Natural killer cell (primary cell): Measurements from ENCODE around the gene SLC25A38. TPM values are rescaled to one million over a fixed set of nuclear protein-coding genes. Genes with fewer than 3 reads are reported as not detected.
A peak's percentile ranks its signal among the peaks of the same experiment; 100 is the strongest.

Experiments used
- ATAC-seq, 3 donors: fragments of 150-1000 bp in 2 of 3; fragments of 200-7000 bp in 1 of 3; cut with Tn5 transposase; 1 replicate in 1 of 3; 2 replicates in 2 of 3; pipeline ENCODE4 v1.10.0; 2021; ENCODE audit warnings: mild to moderate bottlenecking in 2 of 3, moderate library complexity in 2 of 3
- DNase-seq, 2 donors: peaks; one replicate each; pipeline versions ENCODE4 v3.0.0 to v3.0.0-alpha.2; 2013 to 2021; ENCODE audit warnings: mixed read lengths in 1 of 2
- H3K27ac ChIP-seq: one replicate; pipeline ENCODE4 v1.5.1; 2013; ENCODE audit warnings: mild to moderate bottlenecking, low read length
- H3K27me3 ChIP-seq: one replicate; pipeline ENCODE4 v1.6.1; 2013; ENCODE audit warnings: low read length; ENCODE audit not compliant: control insufficient read depth, insufficient read depth
- H3K36me3 ChIP-seq: one replicate; pipeline ENCODE4 v1.6.1; 2013; ENCODE audit warnings: low read length; ENCODE audit not compliant: control insufficient read depth, insufficient read depth
- H3K4me1 ChIP-seq: one replicate; pipeline ENCODE4 v1.6.1; 2013; ENCODE audit warnings: low read length; ENCODE audit not compliant: control insufficient read depth, insufficient read depth
- H3K4me3 ChIP-seq: one replicate; pipeline ENCODE4 v1.5.1; 2013; ENCODE audit warnings: low read length
- H3K9me3 ChIP-seq: one replicate; pipeline ENCODE4 v1.6.1; 2013; ENCODE audit warnings: low read length; ENCODE audit not compliant: control insufficient read depth, insufficient read depth
- H3K27ac Mint-ChIP-seq, 2 donors: one replicate each; pipeline ENCODE4 v1.8.0; 2022; ENCODE audit warnings: mild to moderate bottlenecking in 2 of 2, mixed read lengths in 2 of 2, moderate library complexity in 1 of 2
- H3K27me3 Mint-ChIP-seq, 2 donors: one replicate each; pipeline ENCODE4 v1.8.0; 2022; ENCODE audit warnings: low read depth in 2 of 2, mixed read lengths in 2 of 2
- H3K36me3 Mint-ChIP-seq: one replicate; pipeline ENCODE4 v1.8.0; 2022; ENCODE audit warnings: mixed read lengths
- H3K4me1 Mint-ChIP-seq, 2 donors: one replicate each; pipeline ENCODE4 v1.8.0; 2022; ENCODE audit warnings: mixed read lengths in 2 of 2
- H3K4me3 Mint-ChIP-seq: one replicate; pipeline ENCODE4 v1.8.0; 2022; ENCODE audit warnings: mild to moderate bottlenecking, moderate library complexity, mixed read lengths
- H3K9me3 Mint-ChIP-seq, 2 donors: one replicate each; pipeline ENCODE4 v1.8.0; 2022; ENCODE audit warnings: mixed read lengths in 2 of 2
- CTCF ChIP-seq: fragments of 200-600 bp; IDR thresholded peaks from one replicate; pipeline ENCODE4 v1.8.0; 2022; ENCODE audit warnings: antibody characterized with exemption
- WGBS: methylation state at CpG from one replicate; pipeline ENCODE4 v1.1.7; 2013; ENCODE audit warnings: missing lambda C conversion rate; ENCODE audit not compliant: insufficient coverage; 5-methylcytosine and 5-hydroxymethylcytosine counted together
- intact Hi-C: fragments of 100-400 bp; cut with micrococcal nuclease; formaldehyde crosslinking; loops from one replicate; pipeline ENCODE4 v1.14.2; 2022
- total RNA-seq, 4 donors: library from RNA; stranded (reverse); fragments of 120-200 nt in 1 of 4; gene quantifications; one replicate each; pipeline versions ENCODE4 v1.2.3 to v1.2.4, GENCODE V29; 2013 to 2022

The SLC25A38 gene
- total RNA-seq, 3 donors from 2014 or later (not counting 1 experiment from before 2014, with no cell fraction given) = 40.0 to 44.7 (median 41.7) TPM

GRCh38 chr3:39378088-39378487 lies 5.1 kb upstream of the SLC25A38 start:
- Histone ChIP-seq H3K36me3 (no peaks in the 10 kb centered on the region), H3K27me3 (no peaks in the 10 kb centered on the region), H3K4me1 (peaks cover 16% of the 10 kb centered on the region), H3K9me3 (no peaks in the 10 kb centered on the region), H3K4me3 (no peak overlapping the region), H3K27ac (no peak overlapping the region)
- Mint-ChIP-seq H3K4me3 (no peak overlapping the region), H3K9me3 (no peaks in the 10 kb centered on the region), H3K36me3 (no peaks in the 10 kb centered on the region), H3K4me1 (peaks cover 8 to 12% of the 10 kb centered on the region in 2 donors), H3K27me3 (peaks cover 0 to 1% of the 10 kb centered on the region in 2 donors), H3K27ac (no peak overlapping the region)
- peak; percentile 30 to 83 for DNase-seq
- WGBS = 64% methylated on average over 4 of the region's 4 CpGs
- ATAC-seq = peak; percentile 56 to 84 (median 78)
- peak; percentile 76 for TF ChIP-seq CTCF
- intact Hi-C loops = no loop called here

- DNase-seq (no peak), ATAC-seq (no peak)
- no peak overlapping the region for H3K27ac Mint-ChIP-seq
- H3K27me3 Mint-ChIP-seq = no peaks in the 10 kb centered on the region
- Histone ChIP-seq H3K27ac (no peak overlapping the region), H3K4me1 (peaks cover 24% of the 10 kb centered on the region), H3K36me3 (no peaks in the 10 kb centered on the region), H3K9me3 (no peaks in the 10 kb centered on the region), H3K27me3 (no peaks in the 10 kb centered on the region), H3K4me3 (no peak overlapping the region)
- peaks cover 16 to 21% of the 10 kb centered on the region in 2 donors for H3K4me1 Mint-ChIP-seq
- 97% methylated on average over 10 of the region's 10 CpGs for WGBS
- intact Hi-C loops = no loop called here
- no peak for TF ChIP-seq CTCF
- H3K36me3 Mint-ChIP-seq = no peaks in the 10 kb centered on the region
- H3K9me3 Mint-ChIP-seq = no peaks in the 10 kb centered on the region
- H3K4me3 Mint-ChIP-seq = no peak overlapping the region
Measured at GRCh38 chr3:39378957-39379777, 4.0 kb upstream of the SLC25A38 start.

- TF ChIP-seq CTCF = no peak
- H3K36me3 ChIP-seq = no peaks in the 10 kb centered on the region
- Mint-ChIP-seq H3K36me3 (no peaks in the 10 kb centered on the region), H3K9me3 (no peaks in the 10 kb centered on the region), H3K27me3 (no peaks in the 10 kb centered on the region), H3K4me3 (no peak overlapping the region), H3K27ac (no peak overlapping the region), H3K4me1 (peaks cover 16 to 22% of the 10 kb centered on the region in 2 donors)
- no peak for ATAC-seq
- H3K9me3 ChIP-seq = no peaks in the 10 kb centered on the region
- no peak overlapping the region for H3K27ac ChIP-seq
- intact Hi-C loops = loop anchor here (5.0 kb wide), 1 partner anchor 327 kb away; the partner anchor contains the start of genes SCN11A and WDR48
- peaks cover 29% of the 10 kb centered on the region for H3K4me1 ChIP-seq
- no peaks in the 10 kb centered on the region for H3K27me3 ChIP-seq
- no peak for DNase-seq
- no peak overlapping the region for H3K4me3 ChIP-seq
- 85% methylated on average over 4 of the region's 5 CpGs for WGBS
Measured at GRCh38 chr3:39379778-39380155, 3.4 kb upstream of the SLC25A38 start.
